ENCODE measurements around the gene PLA2G4D.

- TF ChIP-seq CTCF (IDR thresholded peaks at IDR 0.05) (no peak), FOSB (CRISPR knock-in tag; IDR thresholded peaks at IDR 0.05) (no peak)
- TF ChIP-seq, protein P1, sequence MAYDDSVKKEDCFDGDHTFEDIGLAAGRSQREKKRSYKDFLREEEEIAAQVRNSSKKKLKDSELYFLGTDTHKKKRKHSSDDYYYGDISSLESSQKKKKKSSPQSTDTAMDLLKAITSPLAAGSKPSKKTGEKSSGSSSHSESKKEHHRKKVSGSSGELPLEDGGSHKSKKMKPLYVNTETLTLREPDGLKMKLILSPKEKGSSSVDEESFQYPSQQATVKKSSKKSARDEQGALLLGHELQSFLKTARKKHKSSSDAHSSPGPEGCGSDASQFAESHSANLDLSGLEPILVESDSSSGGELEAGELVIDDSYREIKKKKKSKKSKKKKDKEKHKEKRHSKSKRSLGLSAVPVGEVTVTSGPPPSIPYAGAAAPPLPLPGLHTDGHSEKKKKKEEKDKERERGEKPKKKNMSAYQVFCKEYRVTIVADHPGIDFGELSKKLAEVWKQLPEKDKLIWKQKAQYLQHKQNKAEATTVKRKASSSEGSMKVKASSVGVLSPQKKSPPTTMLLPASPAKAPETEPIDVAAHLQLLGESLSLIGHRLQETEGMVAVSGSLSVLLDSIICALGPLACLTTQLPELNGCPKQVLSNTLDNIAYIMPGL (CRISPR knock-in tag; IDR thresholded peaks at IDR 0.05; ENCODE audit: borderline replicate concordance): no peak
Observed at GRCh38 chr15:42063122-42063848, 31.1 kb downstream of the PLA2G4D start.

Data from A549 (cell line).